Measurements from ENCODE around the gene KRT83.

KRT83 gene

GRCh38 chr12:52278575-52279421 is 42.4 kb downstream of the KRT83 start:
- Histone ChIP-seq H3K4me3 (ENCODE audit: low read length) (no peak overlapping the region), H3K4me2 (ENCODE audit: low read length) (no peak overlapping the region), H3F3A (ENCODE audit: control insufficient read depth, insufficient read depth) (no peaks in the 10 kb centered on the region), H3K27me3 (ENCODE audit: control insufficient read depth, low read length) (peaks cover 10% of the 10 kb centered on the region; the same call in 1 of the 2 replicates), H4K20me1 (ENCODE audit: control insufficient read depth, insufficient read depth, low read depth, low read length) (no peaks in the 10 kb centered on the region), H3K79me2 (ENCODE audit: control insufficient read depth, low read length) (no peaks in the 10 kb centered on the region), H3K4me1 (ENCODE audit: control insufficient read depth, low read length) (no peaks in the 10 kb centered on the region), H3K9me2 (replicated peaks; ENCODE audit: control insufficient read depth, low read length) (no peaks in the 10 kb centered on the region), H3K36me3 (ENCODE audit: control insufficient read depth, low read length) (no peaks in the 10 kb centered on the region), H3K27ac (ENCODE audit: low read depth, low read length) (no peak overlapping the region), H3K9me3 (ENCODE audit: control insufficient read depth, insufficient read depth, low read length) (no peaks in the 10 kb centered on the region)
- TF ChIP-seq EZH2phosphoT487 (IDR thresholded peaks at IDR 0.05; ENCODE audit: borderline replicate concordance, low read length) = no peak
- TF ChIP-seq, protein P1, sequence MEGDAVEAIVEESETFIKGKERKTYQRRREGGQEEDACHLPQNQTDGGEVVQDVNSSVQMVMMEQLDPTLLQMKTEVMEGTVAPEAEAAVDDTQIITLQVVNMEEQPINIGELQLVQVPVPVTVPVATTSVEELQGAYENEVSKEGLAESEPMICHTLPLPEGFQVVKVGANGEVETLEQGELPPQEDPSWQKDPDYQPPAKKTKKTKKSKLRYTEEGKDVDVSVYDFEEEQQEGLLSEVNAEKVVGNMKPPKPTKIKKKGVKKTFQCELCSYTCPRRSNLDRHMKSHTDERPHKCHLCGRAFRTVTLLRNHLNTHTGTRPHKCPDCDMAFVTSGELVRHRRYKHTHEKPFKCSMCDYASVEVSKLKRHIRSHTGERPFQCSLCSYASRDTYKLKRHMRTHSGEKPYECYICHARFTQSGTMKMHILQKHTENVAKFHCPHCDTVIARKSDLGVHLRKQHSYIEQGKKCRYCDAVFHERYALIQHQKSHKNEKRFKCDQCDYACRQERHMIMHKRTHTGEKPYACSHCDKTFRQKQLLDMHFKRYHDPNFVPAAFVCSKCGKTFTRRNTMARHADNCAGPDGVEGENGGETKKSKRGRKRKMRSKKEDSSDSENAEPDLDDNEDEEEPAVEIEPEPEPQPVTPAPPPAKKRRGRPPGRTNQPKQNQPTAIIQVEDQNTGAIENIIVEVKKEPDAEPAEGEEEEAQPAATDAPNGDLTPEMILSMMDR (IDR thresholded peaks at IDR 0.05; ENCODE audit: low read depth, low read length, poor library complexity, severe bottlenecking) = peak; percentile 92

GRCh38 chr12:52277486-52278245 is 43.5 kb downstream of the KRT83 start:
- Histone ChIP-seq H3K36me3 (ENCODE audit: control insufficient read depth, low read length) (no peaks in the 10 kb centered on the region), H3K9me3 (ENCODE audit: control insufficient read depth, insufficient read depth, low read length) (no peaks in the 10 kb centered on the region), H3K4me3 (ENCODE audit: low read length) (no peak overlapping the region), H3K4me1 (ENCODE audit: control insufficient read depth, low read length) (no peaks in the 10 kb centered on the region), H3F3A (ENCODE audit: control insufficient read depth, insufficient read depth) (no peaks in the 10 kb centered on the region), H4K20me1 (ENCODE audit: control insufficient read depth, insufficient read depth, low read depth, low read length) (no peaks in the 10 kb centered on the region), H3K27ac (ENCODE audit: low read depth, low read length) (no peak overlapping the region), H3K27me3 (ENCODE audit: control insufficient read depth, low read length) (peaks cover 10% of the 10 kb centered on the region; the same call in 1 of the 2 replicates), H3K4me2 (ENCODE audit: low read length) (no peak overlapping the region), H3K79me2 (ENCODE audit: control insufficient read depth, low read length) (no peaks in the 10 kb centered on the region), H3K9me2 (replicated peaks; ENCODE audit: control insufficient read depth, low read length) (no peaks in the 10 kb centered on the region)
- no peak for TF ChIP-seq EZH2phosphoT487 (IDR thresholded peaks at IDR 0.05; ENCODE audit: borderline replicate concordance, low read length)
- TF ChIP-seq, protein P1 (IDR thresholded peaks at IDR 0.05; ENCODE audit: low read depth, low read length, poor library complexity, severe bottlenecking) = no peak

- H3K4me2 ChIP-seq (ENCODE audit: low read length) = no peak overlapping the region
- H3K27me3 ChIP-seq (ENCODE audit: control insufficient read depth, low read length) = peaks cover 10% of the 10 kb centered on the region; the same call in 1 of the 2 replicates
- no peaks in the 10 kb centered on the region for H3K9me3 ChIP-seq (ENCODE audit: control insufficient read depth, insufficient read depth, low read length)
- H3K36me3 ChIP-seq (ENCODE audit: control insufficient read depth, low read length) = no peaks in the 10 kb centered on the region
- H3K79me2 ChIP-seq (ENCODE audit: control insufficient read depth, low read length) = no peaks in the 10 kb centered on the region
- no peaks in the 10 kb centered on the region for H3F3A ChIP-seq (ENCODE audit: control insufficient read depth, insufficient read depth)
- no peak overlapping the region for H3K4me3 ChIP-seq (ENCODE audit: low read length)
- H3K27ac ChIP-seq (ENCODE audit: low read depth, low read length) = no peak overlapping the region
- H4K20me1 ChIP-seq (ENCODE audit: control insufficient read depth, insufficient read depth, low read depth, low read length) = no peaks in the 10 kb centered on the region
- TF ChIP-seq, protein P1 (IDR thresholded peaks at IDR 0.05; ENCODE audit: low read depth, low read length, poor library complexity, severe bottlenecking) = no peak
- TF ChIP-seq EZH2phosphoT487 (IDR thresholded peaks at IDR 0.05; ENCODE audit: borderline replicate concordance, low read length) = no peak
- H3K4me1 ChIP-seq (ENCODE audit: control insufficient read depth, low read length) = no peaks in the 10 kb centered on the region
- no peaks in the 10 kb centered on the region for H3K9me2 ChIP-seq (replicated peaks; ENCODE audit: control insufficient read depth, low read length)
Observed at GRCh38 chr12:52275686-52276085, 45.5 kb downstream of the KRT83 start.

All from DOHH2 (cell line).